ENCODE results near the gene TTC28.
"Not testable (repeated sequence)": the region's sequence is repeated elsewhere in the genome, so short reads cannot be mapped to it uniquely, and the experiment has no call there.

The TTC28 gene

GRCh38 chr22:28183078-28183860 lies 496.4 kb downstream of the TTC28 start:
- peak; percentile 6 for DNase-seq (ENCODE audit: low read depth)

- no peak for DNase-seq (ENCODE audit: low read depth)
Measured at GRCh38 chr22:28180804-28181731, 498.6 kb downstream of the TTC28 start.

GRCh38 chr22:28179392-28179791 lies 500.2 kb downstream of the TTC28 start:
- no peak for DNase-seq (ENCODE audit: low read depth)

DNA sequence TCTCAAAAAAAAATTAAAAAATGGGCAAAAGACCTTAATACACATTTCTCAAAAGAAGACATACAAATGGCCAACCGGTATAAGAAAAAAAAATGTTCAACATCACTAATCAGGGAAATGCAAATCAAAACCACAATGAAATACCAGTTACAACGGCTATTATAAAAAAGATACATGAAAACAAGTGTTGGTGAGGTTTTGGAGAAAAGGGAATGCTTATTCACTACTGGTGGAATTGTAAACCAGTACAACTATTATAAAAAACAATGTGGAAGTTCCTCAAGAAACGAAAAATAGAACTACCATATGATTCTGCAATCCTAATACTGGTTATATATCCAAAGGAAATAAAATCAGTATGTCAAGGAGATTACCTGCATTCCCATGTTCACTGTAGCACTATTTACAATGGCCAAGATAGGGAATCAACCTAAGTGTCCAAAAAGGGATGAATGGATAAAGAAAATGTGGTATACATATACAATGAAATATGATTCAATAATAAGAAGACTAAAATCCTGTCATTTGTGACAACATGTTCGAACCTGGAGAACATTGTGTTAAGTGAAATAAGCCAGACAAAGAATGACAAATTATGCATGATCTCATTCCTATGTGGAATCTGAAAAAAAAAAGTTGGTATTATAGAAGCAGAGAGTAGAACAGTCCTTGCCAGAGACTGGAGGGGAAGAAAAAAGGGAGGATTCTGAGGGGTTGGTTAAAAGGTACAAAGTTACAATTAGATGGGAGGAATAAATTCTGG lies 503.7 kb downstream of the TTC28 start:
- no peak for DNase-seq (ENCODE audit: low read depth)

- no peak for DNase-seq (ENCODE audit: low read depth)
Measured at GRCh38 chr22:28174509-28174908, 505.1 kb downstream of the TTC28 start.

GRCh38 chr22:28172892-28173670 lies 506.6 kb downstream of the TTC28 start:
- DNase-seq (ENCODE audit: low read depth) = peak; percentile 77

GRCh38 chr22:28171712-28172111 lies 507.9 kb downstream of the TTC28 start:
- no peak for DNase-seq (ENCODE audit: low read depth)

GRCh38 chr22:28171115-28171514 lies 508.5 kb downstream of the TTC28 start:
- DNase-seq (ENCODE audit: low read depth) = no peak

GRCh38 chr22:28169314-28169713 lies 510.3 kb downstream of the TTC28 start:
- not testable (repeated sequence) for DNase-seq (ENCODE audit: low read depth)

DNA sequence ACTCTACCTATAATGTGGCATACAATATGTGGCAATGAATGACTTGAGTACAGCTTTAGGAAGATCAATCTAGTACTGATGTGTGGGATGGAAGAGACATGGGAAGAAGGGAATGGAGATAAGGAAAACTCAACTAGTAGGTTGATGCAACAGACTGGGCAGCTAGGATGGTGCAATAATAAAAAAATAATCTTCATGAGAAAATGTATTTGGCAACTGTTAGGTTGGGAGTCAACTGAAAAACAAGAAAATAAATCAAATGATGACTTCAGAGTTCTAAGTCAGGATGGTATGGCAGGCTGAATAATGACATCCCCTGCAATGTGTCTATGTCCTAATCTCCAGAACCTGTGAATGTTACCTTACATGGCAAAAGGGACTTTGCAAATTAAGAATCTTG lies 523.8 kb downstream of the TTC28 start:
- DNase-seq (ENCODE audit: low read depth) = no peak

GRCh38 chr22:28154861-28155260 lies 524.8 kb downstream of the TTC28 start:
- no peak for DNase-seq (ENCODE audit: low read depth)

DNA sequence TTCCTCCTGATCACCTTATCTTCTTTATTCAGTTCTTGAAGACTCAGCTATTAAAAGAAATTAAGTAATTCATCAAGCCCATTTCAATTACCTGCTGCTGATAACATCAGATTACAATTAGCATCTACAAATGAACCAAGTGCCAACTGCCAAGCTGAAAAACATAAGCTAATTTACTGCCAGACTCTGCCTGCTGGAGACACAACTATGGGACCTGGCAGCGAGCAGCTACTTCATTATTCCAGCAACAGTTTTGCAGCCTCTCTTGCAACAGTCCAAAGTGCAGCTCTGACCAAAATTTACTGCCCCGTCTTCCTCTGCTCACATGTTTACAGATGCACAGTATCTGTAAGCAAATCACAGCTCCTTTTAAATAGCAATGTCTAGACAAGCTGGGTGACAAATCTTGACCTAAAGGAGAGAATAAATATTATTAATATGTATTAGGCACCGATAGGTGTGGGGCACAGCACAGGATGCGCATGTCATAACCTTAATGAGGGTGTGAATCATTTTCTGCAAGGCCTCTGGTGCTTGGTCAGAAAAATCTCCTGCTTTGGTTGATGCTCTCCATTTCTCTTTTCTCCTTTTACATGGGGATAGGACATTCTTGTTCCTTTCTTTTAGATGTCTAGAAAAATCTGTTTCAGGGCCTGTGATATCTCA lies 528.4 kb downstream of the TTC28 start:
- DNase-seq (ENCODE audit: low read depth) = no peak

DNA sequence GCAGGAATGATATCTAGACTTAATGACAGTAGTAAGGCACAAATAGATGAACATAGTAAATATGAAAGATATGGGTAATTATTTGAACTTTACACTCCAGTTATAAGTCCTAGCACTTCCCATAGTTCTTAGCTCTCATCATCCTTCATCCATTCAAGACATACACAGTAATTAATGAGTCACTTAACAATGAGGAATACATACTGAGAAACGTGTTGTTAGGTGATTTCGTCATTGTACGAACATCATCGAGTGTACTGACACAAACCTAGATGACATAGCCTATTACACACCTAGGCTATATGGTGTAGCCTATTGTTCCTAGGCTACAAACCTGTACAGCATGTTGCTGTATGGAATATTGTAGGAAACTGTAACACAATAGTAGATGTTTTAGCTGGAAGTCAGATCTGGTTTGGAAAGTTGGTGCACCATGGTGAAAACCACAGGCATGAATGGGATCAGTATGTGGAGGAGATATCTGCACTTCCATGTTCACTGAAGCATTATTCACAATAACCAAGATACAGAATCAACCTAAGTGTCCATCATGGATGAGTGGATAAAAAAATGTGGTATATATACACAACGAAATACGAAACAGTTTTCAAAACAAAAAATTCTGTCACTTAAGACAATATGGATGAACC lies 530.7 kb downstream of the TTC28 start:
- DNase-seq (ENCODE audit: low read depth) = peak; percentile 43

- no peak for DNase-seq (ENCODE audit: low read depth)
Measured at GRCh38 chr22:28147401-28147800, 532.2 kb downstream of the TTC28 start.

- DNase-seq (ENCODE audit: low read depth) = no peak
Measured at GRCh38 chr22:28146401-28147314, 533.0 kb downstream of the TTC28 start.

GRCh38 chr22:28143961-28144745 lies 535.5 kb downstream of the TTC28 start:
- DNase-seq (ENCODE audit: low read depth) = no peak

- DNase-seq (ENCODE audit: low read depth) = no peak
Measured at GRCh38 chr22:28143241-28143865, 536.3 kb downstream of the TTC28 start.

GRCh38 chr22:28142361-28142961 lies 537.2 kb downstream of the TTC28 start:
- DNase-seq (ENCODE audit: low read depth) = peak; percentile 84
